ENCODE data around the gene SKI. TPM values are rescaled to one million over a fixed set of nuclear protein-coding genes. Genes with fewer than 3 reads are reported as not detected.

Gene SKI
- polyA plus RNA-seq, 3 donors: 0.20 to 6.6 (median 0.25) TPM

DNA sequence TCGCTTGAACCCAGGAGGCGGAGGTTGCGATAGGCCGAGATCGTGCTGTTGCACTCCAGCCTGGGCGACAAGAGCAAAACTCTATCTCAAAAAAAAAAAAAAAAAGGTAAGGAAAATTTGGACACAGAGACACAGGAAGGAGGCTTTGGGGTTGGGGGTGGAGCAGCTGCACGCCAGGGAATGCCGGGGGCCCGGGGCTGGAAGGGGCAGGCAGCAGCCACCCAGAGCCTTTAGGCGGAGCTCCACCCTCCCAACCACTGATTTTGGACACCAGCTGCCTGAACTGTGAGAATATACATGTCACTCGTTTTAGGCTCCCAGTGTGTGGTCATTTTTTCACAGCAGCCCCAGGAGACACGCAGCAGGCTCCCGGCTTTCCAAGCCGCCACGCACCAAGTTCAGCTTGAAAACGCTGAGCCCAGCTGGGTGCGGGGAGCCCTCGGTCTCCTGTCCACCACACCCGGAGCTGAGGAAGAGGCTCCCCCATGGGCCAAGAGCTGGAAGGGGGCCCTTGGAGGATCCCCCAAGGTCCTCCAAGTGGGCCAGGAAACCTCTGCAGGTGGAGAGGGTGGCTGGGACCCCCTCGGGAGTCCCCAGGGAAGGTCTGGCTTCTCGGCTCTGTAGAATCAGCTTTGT is 27.7 kb upstream of the SKI start:
- DNase-seq: no peak
- TF ChIP-seq, protein P1, sequence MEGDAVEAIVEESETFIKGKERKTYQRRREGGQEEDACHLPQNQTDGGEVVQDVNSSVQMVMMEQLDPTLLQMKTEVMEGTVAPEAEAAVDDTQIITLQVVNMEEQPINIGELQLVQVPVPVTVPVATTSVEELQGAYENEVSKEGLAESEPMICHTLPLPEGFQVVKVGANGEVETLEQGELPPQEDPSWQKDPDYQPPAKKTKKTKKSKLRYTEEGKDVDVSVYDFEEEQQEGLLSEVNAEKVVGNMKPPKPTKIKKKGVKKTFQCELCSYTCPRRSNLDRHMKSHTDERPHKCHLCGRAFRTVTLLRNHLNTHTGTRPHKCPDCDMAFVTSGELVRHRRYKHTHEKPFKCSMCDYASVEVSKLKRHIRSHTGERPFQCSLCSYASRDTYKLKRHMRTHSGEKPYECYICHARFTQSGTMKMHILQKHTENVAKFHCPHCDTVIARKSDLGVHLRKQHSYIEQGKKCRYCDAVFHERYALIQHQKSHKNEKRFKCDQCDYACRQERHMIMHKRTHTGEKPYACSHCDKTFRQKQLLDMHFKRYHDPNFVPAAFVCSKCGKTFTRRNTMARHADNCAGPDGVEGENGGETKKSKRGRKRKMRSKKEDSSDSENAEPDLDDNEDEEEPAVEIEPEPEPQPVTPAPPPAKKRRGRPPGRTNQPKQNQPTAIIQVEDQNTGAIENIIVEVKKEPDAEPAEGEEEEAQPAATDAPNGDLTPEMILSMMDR (IDR thresholded peaks at IDR 0.05): no peak
- Histone ChIP-seq H3K9me3 (replicated peaks in 1 of 2; ENCODE audit: control insufficient read depth in 1 of 2, insufficient read depth in 1 of 2, low read length in 2 of 2) (no peaks in the 10 kb centered on the region), H3K4me3 (replicated peaks in 1 of 3; ENCODE audit: low read depth in 2 of 3, low read length in 3 of 3) (no peak overlapping the region), H3K9ac (ENCODE audit: insufficient read depth, low read length, poor library complexity, severe bottlenecking) (no peak overlapping the region), H4K20me1 (ENCODE audit: insufficient read depth, low read length) (no peaks in the 10 kb centered on the region), H3K36me3 (replicated peaks in 1 of 2; ENCODE audit: control insufficient read depth in 1 of 2, insufficient read depth in 2 of 2, low read length in 2 of 2) (no peaks in the 10 kb centered on the region), H3K4me2 (replicated peaks; ENCODE audit: extremely low read depth, low read length, poor library complexity, severe bottlenecking) (no peak overlapping the region), H3K27me3 (ENCODE audit: control insufficient read depth in 2 of 2, insufficient read depth in 2 of 2, low read length in 2 of 2) (no peaks in the 10 kb centered on the region), H3K4me1 (ENCODE audit: control insufficient read depth in 1 of 2, insufficient read depth in 2 of 2, low read length in 2 of 2) (peaks cover 27 to 33% of the 10 kb centered on the region in 2 donors), H3K27ac (ENCODE audit: low read depth in 1 of 2, low read length in 2 of 2) (no peak overlapping the region), H2AFZ (ENCODE audit: insufficient read depth, low read depth, low read length, poor library complexity, severe bottlenecking) (no peak overlapping the region), H3K79me2 (ENCODE audit: insufficient read depth, low read length) (no peaks in the 10 kb centered on the region)
- intact Hi-C loops (cut with micrococcal nuclease): loop anchor here in 1 of 2 donors (5.0 to 10.0 kb wide), 2 partner anchors 283 to 324 kb away; partner anchors contain the start of genes CALML6, PANK4 and TMEM52
- Mint-ChIP-seq H3K4me3 (no peak overlapping the region), H3K36me3 (no peaks in the 10 kb centered on the region), H3K4me1 (peaks cover 18% of the 10 kb centered on the region), H3K27ac (no peak overlapping the region), H3K9me3 (no peaks in the 10 kb centered on the region), H3K27me3 (ENCODE audit: low read depth in 3 of 3) (peaks cover 0 to 5% (median 3%) of the 10 kb centered on the region in 3 donors)
- WGBS (ENCODE audit: insufficient coverage): 100% methylated on average over 13 of the region's 21 CpGs

DNA sequence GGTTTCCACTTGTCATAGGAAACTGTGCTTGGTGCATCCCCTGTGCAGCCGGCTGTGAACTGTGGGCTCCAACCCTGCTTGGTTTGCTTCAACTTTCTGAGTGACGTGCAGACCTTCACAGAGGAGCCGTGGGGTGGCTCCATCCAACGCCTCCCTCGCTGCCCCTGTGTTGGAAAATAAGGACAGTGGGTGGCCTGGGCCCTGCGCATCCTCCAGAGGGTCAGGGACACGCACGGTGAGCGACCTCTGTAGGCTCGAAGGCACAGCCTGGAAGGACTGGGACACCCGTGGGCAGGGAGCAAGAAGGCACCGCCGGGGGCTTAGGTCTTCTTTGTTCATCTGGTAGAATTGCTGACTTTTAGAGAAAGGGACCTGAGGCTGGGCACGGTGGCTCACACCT is 27.1 kb upstream of the SKI start:
- 99% methylated on average over 13 of the region's 14 CpGs for WGBS (ENCODE audit: insufficient coverage)
- Histone ChIP-seq H2AFZ (ENCODE audit: insufficient read depth, low read depth, low read length, poor library complexity, severe bottlenecking) (no peak overlapping the region), H4K20me1 (ENCODE audit: insufficient read depth, low read length) (no peaks in the 10 kb centered on the region), H3K36me3 (replicated peaks in 1 of 2; ENCODE audit: control insufficient read depth in 1 of 2, insufficient read depth in 2 of 2, low read length in 2 of 2) (no peaks in the 10 kb centered on the region), H3K4me1 (ENCODE audit: control insufficient read depth in 1 of 2, insufficient read depth in 2 of 2, low read length in 2 of 2) (peaks cover 30 to 36% of the 10 kb centered on the region in 2 donors), H3K27me3 (ENCODE audit: control insufficient read depth in 2 of 2, insufficient read depth in 2 of 2, low read length in 2 of 2) (peaks cover 0 to under 1% of the 10 kb centered on the region in 2 donors), H3K79me2 (ENCODE audit: insufficient read depth, low read length) (no peaks in the 10 kb centered on the region), H3K9ac (ENCODE audit: insufficient read depth, low read length, poor library complexity, severe bottlenecking) (no peak overlapping the region), H3K4me3 (replicated peaks in 1 of 3; ENCODE audit: low read depth in 2 of 3, low read length in 3 of 3) (no peak overlapping the region), H3K9me3 (replicated peaks in 1 of 2; ENCODE audit: control insufficient read depth in 1 of 2, insufficient read depth in 1 of 2, low read length in 2 of 2) (no peaks in the 10 kb centered on the region), H3K27ac (ENCODE audit: low read depth in 1 of 2, low read length in 2 of 2) (no peak overlapping the region), H3K4me2 (replicated peaks; ENCODE audit: extremely low read depth, low read length, poor library complexity, severe bottlenecking) (no peak overlapping the region)
- H3K9me3 Mint-ChIP-seq: peaks cover 0 to 1% (median 0%) of the 10 kb centered on the region in 7 donors
- no peak overlapping the region for H3K27ac Mint-ChIP-seq
- H3K4me3 Mint-ChIP-seq: no peak overlapping the region
- no peaks in the 10 kb centered on the region for H3K36me3 Mint-ChIP-seq
- TF ChIP-seq, protein P1 (IDR thresholded peaks at IDR 0.05): no peak
- intact Hi-C loops (cut with micrococcal nuclease): loop anchor here in 1 of 2 donors (5.0 to 10.0 kb wide), 2 partner anchors 284 to 324 kb away; partner anchors contain the start of genes CALML6, PANK4 and TMEM52
- H3K4me1 Mint-ChIP-seq: peaks cover 21% of the 10 kb centered on the region
- peaks cover 3 to 8% (median 7%) of the 10 kb centered on the region in 3 donors for H3K27me3 Mint-ChIP-seq (ENCODE audit: low read depth in 3 of 3)
- no peak for DNase-seq

All from CD14-positive monocyte (primary cell).